Activated B cell treated with CpG ODN at 0.5 μM for 24 hours (primary cell): Measurements from ENCODE around the gene AUTS2. TPM values are rescaled to one million over a fixed set of nuclear protein-coding genes. Genes with fewer than 3 reads are reported as not detected.

ENCODE experiments used
- ATAC-seq: fragments of 200-7000 bp; cut with Tn5 transposase; one replicate; pipeline ENCODE4 v1.10.0; 2021; ENCODE audit warnings: low read depth, mild to moderate bottlenecking, moderate library complexity
- CTCF ChIA-PET: fragments of 350-600 bp; sonication (Branson Sonifier 250); formaldehyde crosslinking; loops from one replicate; lab custom pipeline; 2021; ENCODE audit warnings: antibody characterized with exemption; lab: Charles Lee
- POLR2A ChIA-PET: fragments of 350-600 bp; sonication (Branson Sonifier 250); formaldehyde crosslinking; loops from one replicate; lab custom pipeline; 2021; ENCODE audit warnings: antibody characterized with exemption; lab: Charles Lee
- DNase-seq: peaks from one replicate; pipeline ENCODE4 v3.0.0; 2022
- H3K27ac Mint-ChIP-seq: one replicate; pipeline ENCODE4 v1.8.0; 2020; ENCODE audit warnings: mixed read lengths
- H3K27me3 Mint-ChIP-seq: one replicate; pipeline ENCODE4 v1.8.0; 2021; ENCODE audit warnings: mixed read lengths
- H3K36me3 Mint-ChIP-seq: one replicate; pipeline ENCODE4 v1.8.0; 2021; ENCODE audit warnings: low read depth, mixed read lengths
- H3K4me1 Mint-ChIP-seq: one replicate; pipeline ENCODE4 v1.8.0; 2021; ENCODE audit warnings: mixed read lengths
- H3K4me3 Mint-ChIP-seq: one replicate; pipeline ENCODE4 v1.8.0; 2020; ENCODE audit warnings: mild to moderate bottlenecking, mixed read lengths
- H3K9me3 Mint-ChIP-seq: one replicate; pipeline ENCODE4 v1.8.0; 2020; ENCODE audit warnings: mixed read lengths
- intact Hi-C: fragments of 100-400 bp; cut with micrococcal nuclease; formaldehyde crosslinking; loops from one replicate; pipeline ENCODE4 v1.15.1; 2024
- total RNA-seq: library from RNA; stranded (reverse); gene quantifications from 2 replicates; pipeline ENCODE4 v1.2.3, GENCODE V29; 2022
- TF ChIP-seq, protein P1 (sequence below): fragments of 200-600 bp; IDR thresholded peaks from one replicate; pipeline ENCODE4 v1.8.0; 2022; ENCODE audit warnings: antibody characterized with exemption, mild to moderate bottlenecking

Gene AUTS2
- total RNA-seq, 1 donor from 2014 or later, result 15.9 TPM

DNA sequence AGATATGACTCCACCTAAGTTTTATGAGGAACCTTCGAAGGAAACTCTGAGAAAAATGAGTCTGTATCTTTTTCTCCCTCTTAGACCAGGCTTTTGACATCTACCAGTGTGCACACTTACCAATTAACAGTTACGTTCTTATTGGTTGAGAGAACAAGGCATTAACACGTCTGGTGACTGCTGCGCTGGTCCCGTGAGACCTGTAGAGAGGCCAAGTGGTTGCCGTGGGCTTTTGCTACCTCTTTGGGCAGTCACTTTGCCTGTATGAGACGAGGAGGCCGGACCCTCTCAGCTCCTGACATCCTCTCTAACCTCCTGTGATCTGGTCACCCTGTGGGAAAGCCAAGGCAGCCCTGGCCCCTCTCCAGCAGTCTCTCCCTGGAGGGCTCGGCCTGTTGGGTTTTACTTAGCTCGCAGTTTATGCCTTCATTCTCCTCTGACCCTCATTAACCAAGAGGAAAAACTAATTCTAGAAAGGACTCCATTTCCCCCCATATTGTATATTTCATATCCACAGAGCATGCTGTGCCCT lies 1019.8 kb downstream of the AUTS2 start:
- ATAC-seq, result no peak
- intact Hi-C loops, result no loop called here
- Mint-ChIP-seq H3K27me3 (no peaks in the 10 kb centered on the region), H3K9me3 (no peaks in the 10 kb centered on the region), H3K4me1 (peaks cover 18% of the 10 kb centered on the region), H3K4me3 (no peak overlapping the region), H3K36me3 (no peaks in the 10 kb centered on the region), H3K27ac (no peak overlapping the region)
- ChIA-PET CTCF (no interaction called here), POLR2A (no interaction called here)
- DNase-seq, result no peak
- TF ChIP-seq, protein P1, sequence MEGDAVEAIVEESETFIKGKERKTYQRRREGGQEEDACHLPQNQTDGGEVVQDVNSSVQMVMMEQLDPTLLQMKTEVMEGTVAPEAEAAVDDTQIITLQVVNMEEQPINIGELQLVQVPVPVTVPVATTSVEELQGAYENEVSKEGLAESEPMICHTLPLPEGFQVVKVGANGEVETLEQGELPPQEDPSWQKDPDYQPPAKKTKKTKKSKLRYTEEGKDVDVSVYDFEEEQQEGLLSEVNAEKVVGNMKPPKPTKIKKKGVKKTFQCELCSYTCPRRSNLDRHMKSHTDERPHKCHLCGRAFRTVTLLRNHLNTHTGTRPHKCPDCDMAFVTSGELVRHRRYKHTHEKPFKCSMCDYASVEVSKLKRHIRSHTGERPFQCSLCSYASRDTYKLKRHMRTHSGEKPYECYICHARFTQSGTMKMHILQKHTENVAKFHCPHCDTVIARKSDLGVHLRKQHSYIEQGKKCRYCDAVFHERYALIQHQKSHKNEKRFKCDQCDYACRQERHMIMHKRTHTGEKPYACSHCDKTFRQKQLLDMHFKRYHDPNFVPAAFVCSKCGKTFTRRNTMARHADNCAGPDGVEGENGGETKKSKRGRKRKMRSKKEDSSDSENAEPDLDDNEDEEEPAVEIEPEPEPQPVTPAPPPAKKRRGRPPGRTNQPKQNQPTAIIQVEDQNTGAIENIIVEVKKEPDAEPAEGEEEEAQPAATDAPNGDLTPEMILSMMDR, result no peak

DNA sequence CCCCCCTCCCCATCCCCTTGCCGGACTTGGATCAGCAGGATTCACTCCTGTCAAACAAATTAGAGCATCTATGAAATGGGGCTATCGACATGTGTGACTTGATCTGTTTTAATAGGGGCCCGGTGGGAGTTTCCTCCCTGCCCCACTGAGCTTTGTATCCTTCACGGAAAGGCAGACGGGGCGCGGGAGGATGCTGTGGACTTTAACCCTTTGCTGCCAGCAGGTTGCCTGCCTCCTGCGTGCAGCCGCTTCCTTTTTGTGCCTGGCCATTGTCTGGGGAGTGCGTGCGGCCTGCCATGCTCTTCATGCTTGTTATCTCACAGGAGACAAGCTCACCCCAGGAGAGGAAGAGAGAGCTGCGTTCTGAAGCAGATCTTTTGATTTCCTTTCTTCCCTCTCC lies 1020.9 kb downstream of the AUTS2 start:
- Mint-ChIP-seq H3K36me3 (peaks cover 4% of the 10 kb centered on the region), H3K4me1 (peaks cover 9% of the 10 kb centered on the region), H3K27me3 (no peaks in the 10 kb centered on the region), H3K9me3 (no peaks in the 10 kb centered on the region), H3K27ac (no peak overlapping the region), H3K4me3 (no peak overlapping the region)
- TF ChIP-seq, protein P1, result no peak
- intact Hi-C loops, result no loop called here
- ATAC-seq (no peak), DNase-seq (no peak)
- POLR2A ChIA-PET, result no interaction called here
- CTCF ChIA-PET, result no interaction called here

DNA sequence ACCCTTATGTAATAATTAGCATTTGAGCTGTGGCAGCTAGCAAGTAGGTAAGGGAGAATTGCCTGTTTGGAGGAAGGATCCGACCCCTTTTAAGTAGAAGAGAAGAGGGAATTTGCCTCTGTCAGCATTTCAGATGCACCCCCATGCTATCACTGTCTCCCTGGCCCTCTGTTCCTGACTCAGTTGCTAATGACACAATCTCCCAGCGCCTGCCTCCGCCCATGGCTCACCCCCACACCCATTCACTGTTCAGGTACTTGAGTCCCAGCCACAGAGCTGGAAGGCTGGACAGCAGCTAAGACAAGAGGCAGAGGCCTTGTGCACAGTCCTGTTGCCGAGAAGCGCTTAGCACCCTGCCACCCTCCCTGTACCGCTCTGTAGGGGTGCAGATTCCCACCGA lies 1021.4 kb downstream of the AUTS2 start:
- ATAC-seq, result no peak
- TF ChIP-seq, protein P1, result no peak
- CTCF ChIA-PET, result no interaction called here
- Mint-ChIP-seq H3K27me3 (no peaks in the 10 kb centered on the region), H3K27ac (no peak overlapping the region), H3K9me3 (no peaks in the 10 kb centered on the region), H3K4me1 (peaks cover 4% of the 10 kb centered on the region), H3K4me3 (no peak overlapping the region), H3K36me3 (peaks cover 6% of the 10 kb centered on the region)
- DNase-seq, result no peak
- intact Hi-C loops, result no loop called here
- POLR2A ChIA-PET, result no interaction called here

DNA sequence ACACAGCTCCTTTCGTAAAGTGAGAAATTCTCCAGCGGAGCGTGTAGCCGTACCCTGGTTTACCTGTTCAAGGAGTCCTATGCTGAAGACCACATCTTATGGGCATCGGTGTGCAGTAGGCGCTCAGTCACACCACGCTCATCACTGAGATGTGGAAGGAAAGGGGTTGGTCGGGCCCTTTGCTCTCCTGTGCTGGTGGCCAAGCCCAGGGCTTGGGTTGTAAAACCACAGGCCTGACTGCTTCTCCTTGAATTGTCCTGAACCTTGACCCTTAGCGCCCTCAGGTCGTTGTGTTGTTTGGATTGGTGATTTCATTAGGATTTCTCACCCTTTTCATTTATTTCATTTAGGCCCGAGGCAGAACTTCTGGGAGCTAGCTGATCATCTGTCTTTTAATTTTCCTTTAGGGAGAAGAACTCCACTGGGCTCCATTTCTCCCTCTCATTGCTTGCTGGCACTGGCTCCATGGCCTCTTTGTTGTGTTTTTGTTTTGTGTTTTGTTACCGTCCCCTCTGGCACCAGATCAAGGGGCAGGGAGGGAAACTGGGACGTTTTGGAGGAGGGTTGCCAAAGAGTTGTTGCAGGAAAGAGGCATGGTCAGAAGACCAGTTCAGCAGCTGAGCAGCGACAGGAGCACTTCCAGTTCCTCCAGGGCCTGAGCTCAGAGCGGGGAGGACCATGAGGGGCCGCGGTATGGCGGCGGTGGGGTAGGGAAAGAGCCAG lies 1022.2 kb downstream of the AUTS2 start:
- Mint-ChIP-seq H3K27ac (no peak overlapping the region), H3K4me3 (no peak overlapping the region), H3K36me3 (peaks cover 6% of the 10 kb centered on the region), H3K27me3 (no peaks in the 10 kb centered on the region), H3K9me3 (no peaks in the 10 kb centered on the region), H3K4me1 (no peaks in the 10 kb centered on the region)
- TF ChIP-seq, protein P1, result no peak
- ATAC-seq (no peak), DNase-seq (no peak)
- ChIA-PET POLR2A (no interaction called here), CTCF (no interaction called here)
- intact Hi-C loops, result no loop called here

DNA sequence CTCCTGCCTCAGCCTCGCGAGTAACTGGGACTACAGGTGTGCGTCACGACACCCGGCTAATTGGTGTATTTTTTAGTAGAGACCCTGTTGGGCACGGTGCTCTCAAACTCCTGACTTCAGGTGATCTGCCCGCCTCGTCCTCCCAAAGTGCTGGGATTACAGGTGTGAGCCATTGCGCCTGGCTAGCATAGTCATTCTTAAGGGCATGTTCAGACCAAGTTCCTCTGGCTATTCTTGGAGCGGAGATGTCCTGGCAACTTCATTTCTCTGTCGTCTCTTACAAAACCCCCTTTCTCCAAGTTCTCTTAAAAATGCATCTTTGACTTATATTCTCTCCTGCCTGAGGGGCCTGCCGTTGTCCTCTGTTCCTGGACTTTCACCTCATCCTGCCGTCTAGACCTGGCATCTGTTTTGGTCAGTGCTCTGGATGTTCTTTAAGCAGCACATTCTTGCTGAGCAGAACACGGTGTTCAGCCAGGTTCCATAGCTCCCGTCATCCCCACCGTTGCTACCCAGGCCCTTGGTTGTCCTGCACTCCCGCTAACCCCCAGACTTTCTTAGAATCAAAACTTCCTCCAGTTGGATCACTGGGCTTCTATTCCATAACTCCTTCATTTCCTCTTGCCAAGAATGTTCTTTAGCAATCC lies 1023.8 kb downstream of the AUTS2 start:
- intact Hi-C loops, result no loop called here
- H3K27ac Mint-ChIP-seq, result no peak overlapping the region
- H3K9me3 Mint-ChIP-seq, result peaks cover 4% of the 10 kb centered on the region
- CTCF ChIA-PET, result no interaction called here
- H3K27me3 Mint-ChIP-seq, result no peaks in the 10 kb centered on the region
- POLR2A ChIA-PET, result no interaction called here
- DNase-seq (no peak), ATAC-seq (no peak)
- no peaks in the 10 kb centered on the region for H3K4me1 Mint-ChIP-seq
- H3K4me3 Mint-ChIP-seq, result no peak overlapping the region
- peaks cover 12% of the 10 kb centered on the region for H3K36me3 Mint-ChIP-seq
- TF ChIP-seq, protein P1, result no peak
